H1 (cell line): ENCODE data around the gene LAMA3. TPM values are rescaled to one million over a fixed set of nuclear protein-coding genes. Genes with fewer than 3 reads are reported as not detected.

Experiments
- ASH2L ChIP-seq: fragments of 200-600, 300-600 bp; sonication (generic); IDR thresholded peaks from one replicate; pipeline ENCODE4 v1.7.1; 2017; ENCODE audit warnings: low read length
- BACH1 ChIP-seq: IDR thresholded peaks from 2 replicates; pipeline ENCODE4 v1.6.1; 2012; ENCODE audit warnings: low read length, improper control_type of control experiment
- CREB1 ChIP-seq: IDR thresholded peaks from 2 replicates; pipeline ENCODE4 v1.6.1; 2012; ENCODE audit warnings: inconsistent platforms
- CTBP2 ChIP-seq: IDR thresholded peaks from 2 replicates; pipeline ENCODE4 v1.7.0; 2011; ENCODE audit warnings: borderline replicate concordance, mild to moderate bottlenecking, moderate library complexity, mixed read lengths, low read length; ENCODE audit not compliant: insufficient read depth, insufficient read length
- polyA plus RNA-seq, 7 experiments: library from polyadenylated mRNA; depleted of rRNA in 3 of 7; stranded (reverse) in 5 of 7; unstranded in 2 of 7; fragments of >200 nt in 5 of 7; fragments of 200-250 nt in 2 of 7; gene quantifications; 1 replicate in 5 of 7; 2 replicates in 1 of 7; 4 replicates in 1 of 7; pipeline versions ENCODE4 v1.2.1 to v1.2.3, GENCODE V29; 2011 to 2013; ENCODE audit warnings: missing spikeins in 2 of 7, mixed read lengths in 2 of 7
- total RNA-seq: library from RNA; stranded (reverse); fragmentation: NEBNext Ultra II Directional; extraction: Animal tissue kit (Norgen Biotek cat#: 25700); gene quantifications from 2 replicates; pipeline ENCODE4 v1.2.1, GENCODE V29; 2021

LAMA3 gene
- total and polyA plus RNA-seq, 2 of the 8 experiments (the other 6 are each of a cell fraction or from before 2014, with no cell fraction given), result 0.76 to 5.0 TPM

DNA sequence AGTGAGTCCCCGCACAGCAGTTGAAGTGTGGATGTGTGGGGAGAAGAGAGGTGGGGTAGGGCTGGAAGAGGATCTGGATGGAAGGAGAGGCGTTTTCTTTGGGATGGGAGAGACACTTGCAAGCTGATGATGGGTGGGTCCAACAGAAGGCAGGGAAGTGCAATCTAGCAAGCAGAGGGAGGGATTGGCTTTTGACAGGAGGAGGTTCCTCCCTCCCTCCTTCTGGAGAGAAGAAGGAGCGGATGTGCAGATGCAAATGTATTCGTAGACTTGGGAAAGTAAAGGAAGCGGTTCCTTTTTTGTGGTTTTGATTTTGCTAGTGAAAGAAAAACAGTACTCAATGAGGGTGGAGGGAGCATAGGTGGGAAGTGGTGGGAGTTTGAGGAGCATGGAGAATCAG lies 48.9 kb downstream of the LAMA3 start (continued):
- TF ChIP-seq BACH1 (no peak), CTBP2 (no peak), CREB1 (no peak), ASH2L (no peak)
- TF ChIP-seq, all 59 proteins: peak for 0
